Smooth muscle cell (in vitro differentiated cells): Measurements from ENCODE around the gene PRICKLE2. TPM values are rescaled to one million over a fixed set of nuclear protein-coding genes. Genes with fewer than 3 reads are reported as not detected.
A peak's percentile ranks its signal among the peaks of the same experiment; 100 is the strongest.

Experiments
- DNase-seq: peaks from one replicate; lab custom pipeline; 2025; ENCODE audit not compliant: unreplicated experiment; lab: John Stamatoyannopoulos, UW
- H2AFZ ChIP-seq: fragments of 200-600 bp; sonication (generic); 2 replicates; pipeline ENCODE4 v1.6.0; 2016; ENCODE audit warnings: antibody characterized with exemption, low read depth, mild to moderate bottlenecking
- H3F3A ChIP-seq: fragments of 200-600 bp; sonication (generic); 2 replicates; pipeline ENCODE4 v1.6.0; 2017; ENCODE audit warnings: antibody characterized with exemption, low read depth
- H3K27ac ChIP-seq: fragments of 200-600 bp; sonication (generic); 2 replicates; pipeline ENCODE4 v1.5.1; 2016; ENCODE audit warnings: low read depth, mild to moderate bottlenecking
- H3K27me3 ChIP-seq: fragments of 200-600 bp; sonication (generic); 2 replicates; pipeline ENCODE4 v1.6.1; 2016; ENCODE audit warnings: low read depth, mild to moderate bottlenecking
- H3K36me3 ChIP-seq: fragments of 200-600 bp; sonication (generic); 2 replicates; pipeline ENCODE4 v1.5.1; 2016; ENCODE audit warnings: low read depth
- H3K4me1 ChIP-seq: fragments of 200-600 bp; sonication (generic); 2 replicates; pipeline ENCODE4 v1.5.1; 2016; ENCODE audit warnings: low read depth
- H3K4me2 ChIP-seq: fragments of 200-600 bp; sonication (generic); 2 replicates; pipeline ENCODE4 v1.6.0; 2016; ENCODE audit warnings: mild to moderate bottlenecking
- H3K4me3 ChIP-seq: fragments of 200-600 bp; sonication (generic); 2 replicates; pipeline ENCODE4 v1.5.1; 2016; ENCODE audit warnings: mild to moderate bottlenecking
- H3K79me2 ChIP-seq: fragments of 200-600 bp; sonication (generic); 2 replicates; pipeline ENCODE4 v1.6.0; 2016; ENCODE audit warnings: low read depth, mild to moderate bottlenecking
- H3K9ac ChIP-seq: fragments of 200-600 bp; sonication (generic); 2 replicates; pipeline ENCODE4 v1.6.0; 2016; ENCODE audit warnings: low read depth
- H3K9me3 ChIP-seq: fragments of 200-600 bp; sonication (generic); replicated peaks from 2 replicates; pipeline ENCODE4 v1.5.1; 2016; ENCODE audit warnings: low read depth
- H4K20me1 ChIP-seq: fragments of 200-600 bp; sonication (generic); 2 replicates; pipeline ENCODE4 v1.6.0; 2016; ENCODE audit warnings: low read depth
- WGBS: methylation state at CpG from one replicate; pipeline ENCODE4 v1.1.7; 2016; ENCODE audit warnings: low lambda C conversion rate; 5-methylcytosine and 5-hydroxymethylcytosine counted together
- polyA plus RNA-seq: library from polyadenylated mRNA; unstranded; fragments of >200 nt; fragmentation: Nextera tagmentation; extraction: Ambion mirVana; gene quantifications from 2 replicates; pipeline ENCODE4 v1.2.1, GENCODE V29; 2016
- total RNA-seq: library from RNA; depleted of rRNA; stranded (reverse); fragments of >200 nt; gene quantifications from 2 replicates; pipeline ENCODE4 v1.2.3, GENCODE V29; 2014
- TF ChIP-seq, protein P1 (sequence below): fragments of 200-600 bp; sonication (generic); IDR thresholded peaks from 2 replicates; pipeline ENCODE4 v1.5.1; 2017; ENCODE audit warnings: borderline replicate concordance, mild to moderate bottlenecking, antibody characterized with exemption; ENCODE audit not compliant: insufficient read depth, poor library complexity, severe bottlenecking

Gene PRICKLE2
- total and polyA plus RNA-seq, 2 experiments from 2014 or later, result 7.8 to 49.9 TPM

GRCh38 chr3:64176461-64176996 is 48.7 kb downstream of the PRICKLE2 start:
- Histone ChIP-seq H4K20me1 (peaks cover 18% of the 10 kb centered on the region), H3K27me3 (no peaks in the 10 kb centered on the region), H3K9ac (peak overlapping the region; percentile 3), H3K9me3 (no peaks in the 10 kb centered on the region), H3K4me3 (no peak overlapping the region), H3K27ac (peak overlapping the region; percentile 66), H2AFZ (no peak overlapping the region), H3F3A (peaks cover 9% of the 10 kb centered on the region), H3K4me2 (peak overlapping the region; percentile 30), H3K36me3 (no peaks in the 10 kb centered on the region), H3K4me1 (no peaks in the 10 kb centered on the region), H3K79me2 (peaks cover 39% of the 10 kb centered on the region)
- TF ChIP-seq, protein P1, sequence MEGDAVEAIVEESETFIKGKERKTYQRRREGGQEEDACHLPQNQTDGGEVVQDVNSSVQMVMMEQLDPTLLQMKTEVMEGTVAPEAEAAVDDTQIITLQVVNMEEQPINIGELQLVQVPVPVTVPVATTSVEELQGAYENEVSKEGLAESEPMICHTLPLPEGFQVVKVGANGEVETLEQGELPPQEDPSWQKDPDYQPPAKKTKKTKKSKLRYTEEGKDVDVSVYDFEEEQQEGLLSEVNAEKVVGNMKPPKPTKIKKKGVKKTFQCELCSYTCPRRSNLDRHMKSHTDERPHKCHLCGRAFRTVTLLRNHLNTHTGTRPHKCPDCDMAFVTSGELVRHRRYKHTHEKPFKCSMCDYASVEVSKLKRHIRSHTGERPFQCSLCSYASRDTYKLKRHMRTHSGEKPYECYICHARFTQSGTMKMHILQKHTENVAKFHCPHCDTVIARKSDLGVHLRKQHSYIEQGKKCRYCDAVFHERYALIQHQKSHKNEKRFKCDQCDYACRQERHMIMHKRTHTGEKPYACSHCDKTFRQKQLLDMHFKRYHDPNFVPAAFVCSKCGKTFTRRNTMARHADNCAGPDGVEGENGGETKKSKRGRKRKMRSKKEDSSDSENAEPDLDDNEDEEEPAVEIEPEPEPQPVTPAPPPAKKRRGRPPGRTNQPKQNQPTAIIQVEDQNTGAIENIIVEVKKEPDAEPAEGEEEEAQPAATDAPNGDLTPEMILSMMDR, result no peak
- WGBS, result 75% methylated on average over 4 of the region's 4 CpGs
- DNase-seq, result no peak

GRCh38 chr3:64174328-64174727 is 50.9 kb downstream of the PRICKLE2 start:
- Histone ChIP-seq H3K27me3 (no peaks in the 10 kb centered on the region), H3K9me3 (no peaks in the 10 kb centered on the region), H4K20me1 (peaks cover 25% of the 10 kb centered on the region), H3F3A (peaks cover 4% of the 10 kb centered on the region), H3K79me2 (peaks cover 34% of the 10 kb centered on the region), H3K4me1 (no peaks in the 10 kb centered on the region), H3K9ac (no peak overlapping the region), H3K4me2 (no peak overlapping the region), H3K4me3 (no peak overlapping the region), H3K27ac (peak overlapping the region; percentile 66), H3K36me3 (no peaks in the 10 kb centered on the region), H2AFZ (no peak overlapping the region)
- 74% methylated on average over 6 of the region's 6 CpGs for WGBS
- no peak for DNase-seq
- TF ChIP-seq, protein P1, result no peak

DNA sequence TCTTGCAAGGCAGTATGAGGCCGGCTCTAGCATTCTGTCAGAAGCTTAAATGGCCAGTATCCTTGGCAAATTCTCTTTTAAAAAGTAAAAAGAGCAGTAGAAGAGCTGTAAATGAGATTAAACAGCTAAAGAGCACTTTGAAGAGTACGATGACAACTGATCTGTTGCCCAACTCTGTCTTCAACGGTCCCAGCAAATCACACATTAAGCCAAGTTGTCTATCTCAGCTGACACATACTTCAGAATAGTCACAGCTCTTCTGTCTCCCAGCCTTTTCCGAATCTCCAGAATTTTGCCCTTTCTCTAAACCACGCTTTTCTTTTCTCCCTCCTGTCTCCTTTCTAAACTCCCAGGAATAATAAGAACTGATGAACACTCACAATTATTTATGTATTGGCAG is 51.7 kb downstream of the PRICKLE2 start:
- H3K36me3 ChIP-seq, result no peaks in the 10 kb centered on the region
- peaks cover 40% of the 10 kb centered on the region for H3K79me2 ChIP-seq
- no peak overlapping the region for H3K4me2 ChIP-seq

More for the DNA sequence above, 51.7 kb downstream of the PRICKLE2 start:
- no peak overlapping the region for H2AFZ ChIP-seq
- no peak overlapping the region for H3K4me3 ChIP-seq
- 53% methylated on average over 5 of the region's 5 CpGs for WGBS
- H4K20me1 ChIP-seq, result peaks cover 32% of the 10 kb centered on the region
- no peaks in the 10 kb centered on the region for H3K4me1 ChIP-seq
- H3K9ac ChIP-seq, result no peak overlapping the region
- no peak for DNase-seq
- H3K9me3 ChIP-seq, result no peaks in the 10 kb centered on the region
- peaks cover 4% of the 10 kb centered on the region for H3F3A ChIP-seq
- no peaks in the 10 kb centered on the region for H3K27me3 ChIP-seq
- peak overlapping the region; percentile 66 for H3K27ac ChIP-seq
- TF ChIP-seq, protein P1, result no peak
